HCT116 (cell line): Measurements from ENCODE around the gene CAPN13. TPM values are rescaled to one million over a fixed set of nuclear protein-coding genes. Genes with fewer than 3 reads are reported as not detected.

Experiments
- ATAC-seq: fragments of 200-7000 bp; cut with Tn5 transposase; 2 replicates; pipeline ENCODE4 v1.9.1; 2020; ENCODE audit warnings: mild to moderate bottlenecking, moderate library complexity
- BruUV-seq: library from RNA; stranded (reverse); fragments of 400-500 nt; replicated peaks from 2 replicates; lab custom pipeline; 2021; lab: Mats Ljungman, UMichigan
- CTCF ChIA-PET: fragments of 300-600 bp; sonication (Branson Sonifier 250); formaldehyde crosslinking; loops from one replicate; lab custom pipeline; 2021; ENCODE audit warnings: antibody characterized with exemption; lab: Charles Lee
- POLR2A ChIA-PET: fragments of 300-600, 350-600 bp; sonication (Branson Sonifier 250); formaldehyde crosslinking; loops from one replicate; lab custom pipeline; 2021; ENCODE audit warnings: antibody characterized with exemption; lab: Charles Lee
- RAD21 ChIA-PET, 2 experiments: fragments of 300-600 bp; sonication (Branson Sonifier 250); formaldehyde crosslinking; loops; one replicate each; lab custom pipeline; 2023; ENCODE audit warnings: low total read pairs in 2 of 2; ENCODE audit not compliant: uncharacterized antibody in 2 of 2, unreplicated experiment in 2 of 2, low non-redundant PET in 1 of 2; lab: Charles Lee
- DNase-seq: peaks from one replicate; pipeline ENCODE4 v3.0.0-alpha.2; 2010; ENCODE audit warnings: low read depth, low spot score
- H2AFZ ChIP-seq: fragments of 200-600 bp; shearing (Covaris generic), sonication (generic); 2 replicates; pipeline ENCODE4 v1.6.1; 2017; ENCODE audit warnings: low read depth, mixed run types, mixed read lengths, antibody characterized with exemption, low read length; ENCODE audit not compliant: poor library complexity, severe bottlenecking
- H3K27ac ChIP-seq: 2 replicates; pipeline ENCODE4 v1.5.1; 2012; ENCODE audit warnings: low read depth, low read length
- H3K27me3 ChIP-seq: fragments of 200-600 bp; sonication (generic); 2 replicates; pipeline ENCODE4 v1.6.1; 2016; ENCODE audit warnings: mixed run types, low read length, mixed read lengths; ENCODE audit not compliant: insufficient read depth
- H3K36me3 ChIP-seq, 2 experiments: fragments of 200-500 bp in 1 of 2; fragments of 200-600 bp in 1 of 2; sonication (Bioruptor generic) in 1 of 2; sonication (generic) in 1 of 2; 2 replicates each; pipeline versions ENCODE4 v1.5.1 to v1.6.1; 2014 to 2016; ENCODE audit warnings: low read length in 2 of 2, inconsistent platforms in 1 of 2, mixed read lengths in 1 of 2, mixed run types in 1 of 2; ENCODE audit not compliant: insufficient read depth in 2 of 2, control insufficient read depth in 1 of 2
- H3K4me1 ChIP-seq, 2 experiments: fragments of 200-600 bp in 1 of 2; sonication (generic) in 1 of 2; 2 replicates each; pipeline versions ENCODE4 v1.5.1 to v1.6.1; 2012 to 2017; ENCODE audit warnings: low read length in 2 of 2, inconsistent platforms in 1 of 2, mild to moderate bottlenecking in 1 of 2, mixed read lengths in 1 of 2, mixed run types in 1 of 2, moderate library complexity in 1 of 2; ENCODE audit not compliant: insufficient read depth in 2 of 2, control insufficient read depth in 1 of 2
- H3K4me2 ChIP-seq: fragments of 200-600 bp; sonication (generic); 2 replicates; pipeline ENCODE4 v1.6.1; 2017; ENCODE audit warnings: mixed run types, low read length, mixed read lengths
- H3K4me3 ChIP-seq, 2 experiments: fragments of 200-600 bp in 1 of 2; sonication (generic) in 1 of 2; replicated peaks in 1 of 2; 2 replicates each; pipeline ENCODE4 v1.5.1; 2011 to 2016; ENCODE audit warnings: low read length in 2 of 2, control low read depth in 1 of 2, low read depth in 1 of 2, mild to moderate bottlenecking in 1 of 2, mixed read lengths in 1 of 2, mixed run types in 1 of 2
- H3K79me2 ChIP-seq: fragments of 200-600 bp; sonication (generic); 2 replicates; pipeline ENCODE4 v1.6.1; 2017; ENCODE audit warnings: mild to moderate bottlenecking, mixed run types, low read length, moderate library complexity, mixed read lengths; ENCODE audit not compliant: insufficient read depth
- H3K9ac ChIP-seq: fragments of 200-600 bp; sonication (generic); 2 replicates; pipeline ENCODE4 v1.6.1; 2016; ENCODE audit warnings: low read length, mixed read lengths
- H3K9me2 ChIP-seq: fragments of 200-600 bp; sonication (generic), shearing (Covaris generic); 2 replicates; pipeline ENCODE4 v1.6.1; 2017; ENCODE audit warnings: mixed run types, mild to moderate bottlenecking, moderate library complexity; ENCODE audit not compliant: insufficient read depth
- H3K9me3 ChIP-seq, 2 experiments: fragments of 200-500 bp in 1 of 2; fragments of 200-600 bp in 1 of 2; sonication (Bioruptor generic) in 1 of 2; sonication (generic) in 1 of 2; 2 replicates each; pipeline ENCODE4 v1.6.1; 2014 to 2017; ENCODE audit warnings: low read length in 2 of 2, mixed read lengths in 2 of 2, inconsistent platforms in 1 of 2, low read depth in 1 of 2, mild to moderate bottlenecking in 1 of 2, mixed run types in 1 of 2, moderate library complexity in 1 of 2; ENCODE audit not compliant: control insufficient read depth in 1 of 2, insufficient read depth in 1 of 2
- H4K20me1 ChIP-seq: fragments of 200-600 bp; sonication (generic), shearing (Covaris generic); 2 replicates; pipeline ENCODE4 v1.6.1; 2017; ENCODE audit warnings: mixed run types, mild to moderate bottlenecking, moderate library complexity; ENCODE audit not compliant: insufficient read depth
- ELF1 ChIP-seq: IDR thresholded peaks from 2 replicates; pipeline ENCODE4 v1.6.1; 2012; ENCODE audit warnings: low read depth, borderline replicate concordance
- EZH2phosphoT487 ChIP-seq: fragments of 200-600 bp; IDR thresholded peaks from 2 replicates; pipeline ENCODE4 v1.6.1; 2018; ENCODE audit warnings: antibody characterized with exemption, borderline replicate concordance
- FOSL1 ChIP-seq: IDR thresholded peaks from 2 replicates; pipeline ENCODE4 v1.6.1; 2012; ENCODE audit warnings: low read depth
- POLR2A ChIP-seq: IDR thresholded peaks from 2 replicates; pipeline ENCODE4 v1.7.0; 2011; ENCODE audit warnings: borderline replicate concordance; ENCODE audit not compliant: insufficient read depth, insufficient read length; ENCODE audit errors: extremely low read depth
- RAD21 ChIP-seq: IDR thresholded peaks from 2 replicates; pipeline ENCODE4 v1.6.1; 2012; ENCODE audit warnings: low read depth, mild to moderate bottlenecking
- TCF7L2 ChIP-seq: IDR thresholded peaks from 2 replicates; pipeline ENCODE4 v1.7.0; 2011; ENCODE audit warnings: borderline replicate concordance, inconsistent platforms; ENCODE audit not compliant: insufficient read depth, insufficient read length; ENCODE audit errors: extremely low read depth
- YY1 ChIP-seq: IDR thresholded peaks from 2 replicates; pipeline ENCODE4 v1.6.1; 2011; ENCODE audit warnings: low read length, low read depth, moderate library complexity, mild to moderate bottlenecking; ENCODE audit not compliant: insufficient replicate concordance; ENCODE audit errors: extremely low read depth
- intact Hi-C: fragments of 100-400 bp; cut with micrococcal nuclease; formaldehyde crosslinking; loops from 2 replicates; pipeline ENCODE4 v1.10.0; 2022
- total RNA-seq: library from RNA; stranded (reverse); gene quantifications from one replicate; pipeline ENCODE4 v1.2.1, GENCODE V29; 2021; ENCODE audit not compliant: unreplicated experiment
- TF ChIP-seq, protein P1 (sequence below): IDR thresholded peaks from 2 replicates; pipeline ENCODE4 v1.6.1; 2012
- TF ChIP-seq, protein P2 (sequence below), 3 experiments: fragments of 200-600 bp in 1 of 3; sonication (generic) in 1 of 3; IDR thresholded peaks in 2 of 3; conservative IDR thresholded peaks in 1 of 3; 2 replicates each; pipeline ENCODE4 v1.5.1; 2012 to 2017; ENCODE audit warnings: low read depth in 2 of 3, low read length in 2 of 3, antibody characterized with exemption in 1 of 3, borderline replicate concordance in 1 of 3, control low read depth in 1 of 3, mild to moderate bottlenecking in 1 of 3, mixed read lengths in 1 of 3, mixed run types in 1 of 3, moderate library complexity in 1 of 3; ENCODE audit not compliant: insufficient read depth in 1 of 3

CAPN13 gene
- total RNA-seq, 1 experiment from 2014 or later, result 0.25 TPM

DNA sequence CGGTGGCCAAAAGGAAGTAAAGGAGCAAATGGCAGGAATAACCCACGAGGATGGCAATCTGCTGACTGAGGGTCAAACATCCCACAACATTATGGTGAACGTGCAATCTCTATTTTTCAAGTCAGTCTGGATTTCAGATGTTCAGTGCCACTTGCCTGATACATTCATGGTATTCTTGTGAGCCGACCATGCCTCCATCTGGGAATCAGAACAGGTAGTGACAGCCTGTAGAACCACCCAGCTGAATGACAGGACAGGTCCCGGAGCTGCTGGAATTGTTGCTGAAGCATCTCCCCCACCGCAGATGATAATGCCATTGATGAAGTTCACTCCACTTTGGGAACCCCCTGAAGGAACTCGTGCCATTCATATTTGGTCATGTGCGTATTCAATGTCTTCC, 123.2 kb downstream of the CAPN13 start:
- H4K20me1 ChIP-seq, result no peaks in the 10 kb centered on the region
- H3K9ac ChIP-seq, result no peak overlapping the region
- BruUV-seq, result no TSS peak
- no peaks in the 10 kb centered on the region for H3K79me2 ChIP-seq
- no peak overlapping the region for H3K4me3 ChIP-seq
- H3K36me3 ChIP-seq, result no peaks in the 10 kb centered on the region
- no peaks in the 10 kb centered on the region for H3K9me3 ChIP-seq
- RAD21 ChIA-PET, result no interaction called here
- no peak overlapping the region for H3K27ac ChIP-seq
- H3K4me1 ChIP-seq, result no peaks in the 10 kb centered on the region
- H3K9me2 ChIP-seq, result no peaks in the 10 kb centered on the region
- intact Hi-C loops, result no loop called here
- no peak overlapping the region for H2AFZ ChIP-seq
- TF ChIP-seq TCF7L2 (no peak), RAD21 (no peak), EZH2phosphoT487 (no peak), YY1 (no peak), FOSL1 (no peak), ELF1 (no peak), POLR2A (no peak)
- TF ChIP-seq, protein P1, sequence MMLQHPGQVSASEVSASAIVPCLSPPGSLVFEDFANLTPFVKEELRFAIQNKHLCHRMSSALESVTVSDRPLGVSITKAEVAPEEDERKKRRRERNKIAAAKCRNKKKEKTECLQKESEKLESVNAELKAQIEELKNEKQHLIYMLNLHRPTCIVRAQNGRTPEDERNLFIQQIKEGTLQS, result no peak
- TF ChIP-seq, protein P2, sequence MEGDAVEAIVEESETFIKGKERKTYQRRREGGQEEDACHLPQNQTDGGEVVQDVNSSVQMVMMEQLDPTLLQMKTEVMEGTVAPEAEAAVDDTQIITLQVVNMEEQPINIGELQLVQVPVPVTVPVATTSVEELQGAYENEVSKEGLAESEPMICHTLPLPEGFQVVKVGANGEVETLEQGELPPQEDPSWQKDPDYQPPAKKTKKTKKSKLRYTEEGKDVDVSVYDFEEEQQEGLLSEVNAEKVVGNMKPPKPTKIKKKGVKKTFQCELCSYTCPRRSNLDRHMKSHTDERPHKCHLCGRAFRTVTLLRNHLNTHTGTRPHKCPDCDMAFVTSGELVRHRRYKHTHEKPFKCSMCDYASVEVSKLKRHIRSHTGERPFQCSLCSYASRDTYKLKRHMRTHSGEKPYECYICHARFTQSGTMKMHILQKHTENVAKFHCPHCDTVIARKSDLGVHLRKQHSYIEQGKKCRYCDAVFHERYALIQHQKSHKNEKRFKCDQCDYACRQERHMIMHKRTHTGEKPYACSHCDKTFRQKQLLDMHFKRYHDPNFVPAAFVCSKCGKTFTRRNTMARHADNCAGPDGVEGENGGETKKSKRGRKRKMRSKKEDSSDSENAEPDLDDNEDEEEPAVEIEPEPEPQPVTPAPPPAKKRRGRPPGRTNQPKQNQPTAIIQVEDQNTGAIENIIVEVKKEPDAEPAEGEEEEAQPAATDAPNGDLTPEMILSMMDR (IDR thresholded peaks at IDR 0.05 in 2 of 3, conservative IDR thresholded peaks at IDR 0.05 in 1 of 3; ENCODE audit: borderline replicate concordance in 1 of 3, insufficient read depth in 1 of 3, low read depth in 2 of 3, low read length in 2 of 3), result no peak
- TF ChIP-seq, all 23 proteins: peak for 0
- H3K4me2 ChIP-seq, result no peak overlapping the region
- ChIA-PET CTCF (no interaction called here), POLR2A (no interaction called here)
- ATAC-seq, result no peak
- DNase-seq, result no peak
- H3K27me3 ChIP-seq, result no peaks in the 10 kb centered on the region
